ENCODE measurements around the gene MYH14. TPM values are rescaled to one million over a fixed set of nuclear protein-coding genes. Genes with fewer than 3 reads are reported as not detected.

MYH14 gene
- total RNA-seq, 1 donor from 2014 or later: 93.9 TPM

DNA sequence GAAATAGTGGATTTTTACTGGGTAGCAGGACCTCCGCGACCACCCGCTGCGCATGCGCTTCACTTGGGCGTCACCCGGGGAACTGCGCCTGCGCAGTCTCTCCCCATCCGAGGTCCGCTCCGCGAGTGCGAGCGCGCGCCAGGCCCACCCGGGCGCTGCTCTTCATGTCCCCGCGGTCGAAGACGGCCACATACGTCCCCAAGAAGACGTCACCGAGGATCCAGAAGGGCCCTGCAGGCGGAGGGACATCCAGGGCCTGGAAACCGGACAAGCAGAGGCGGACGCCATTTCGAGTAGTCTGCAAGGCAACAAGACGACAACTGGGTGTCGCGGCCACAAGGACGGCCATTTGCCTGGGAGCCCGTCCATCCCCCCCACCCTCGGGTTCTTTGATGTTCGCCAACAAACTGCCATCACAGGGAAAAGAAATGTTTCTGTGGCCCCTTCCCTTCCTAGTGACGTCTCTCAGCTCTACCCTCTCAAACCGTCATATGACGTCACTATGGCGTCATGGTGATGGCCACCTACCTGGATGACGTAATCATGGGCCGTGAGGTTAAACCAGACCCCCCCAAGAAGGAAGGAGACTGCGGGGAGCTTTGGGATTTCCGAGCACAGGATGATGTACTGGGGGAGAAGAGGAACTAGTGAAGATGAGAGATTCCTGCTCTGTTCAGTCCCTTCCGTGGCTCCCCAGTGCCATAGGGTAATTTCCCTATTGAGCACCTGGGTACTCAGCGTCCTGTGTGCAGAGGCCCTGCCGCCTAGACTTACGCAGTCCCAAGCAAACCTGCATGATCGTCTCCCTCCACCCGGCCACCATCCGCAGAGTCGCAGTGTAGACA lies 155.3 kb downstream of the MYH14 start:
- Mint-ChIP-seq H3K4me1 (ENCODE audit: unreplicated experiment) (no peaks in the 10 kb centered on the region), H3K9me3 (no peaks in the 10 kb centered on the region), H3K27me3 (no peaks in the 10 kb centered on the region), H3K36me3 (peaks cover 6% of the 10 kb centered on the region), H3K27ac (no peak overlapping the region), H3K4me3 (no peak overlapping the region)
- TF ChIP-seq CTCF (conservative IDR thresholded peaks at IDR 0.05): no peak
- DNase-seq (ENCODE audit: extremely low spot score, unreplicated experiment): no peak

- no peak for TF ChIP-seq CTCF (conservative IDR thresholded peaks at IDR 0.05)
- no peaks in the 10 kb centered on the region for H3K4me1 Mint-ChIP-seq (ENCODE audit: unreplicated experiment)
- H3K27ac Mint-ChIP-seq: no peak overlapping the region
- peaks cover 6% of the 10 kb centered on the region for H3K36me3 Mint-ChIP-seq
- DNase-seq (ENCODE audit: extremely low spot score, unreplicated experiment): no peak
- H3K27me3 Mint-ChIP-seq: no peaks in the 10 kb centered on the region
- no peaks in the 10 kb centered on the region for H3K9me3 Mint-ChIP-seq
- no peak overlapping the region for H3K4me3 Mint-ChIP-seq
These were observed 156.0 kb downstream of the MYH14 start for GRCh38 chr19:50359328-50359818.

Other genes with a start within 250 kb of the MYH14 start
- 0.27 and 0.36 TPM in 2 replicates for gene SIGLEC11, start 242.4 kb upstream of the MYH14 start, total RNA-seq (ENCODE audit: low replicate concordance)
- gene VRK3, start 178.2 kb upstream of the MYH14 start, total RNA-seq (ENCODE audit: low replicate concordance): 44.6 and 51.9 TPM in 2 replicates
- gene ZNF473, start 177.6 kb upstream of the MYH14 start, total RNA-seq (ENCODE audit: low replicate concordance): 13.4 and 14.3 TPM in 2 replicates
- gene IZUMO2, start 40.3 kb upstream of the MYH14 start, total RNA-seq (ENCODE audit: low replicate concordance): not detected in 2 replicates
- gene KCNC3, start 125.8 kb downstream of the MYH14 start, total RNA-seq (ENCODE audit: low replicate concordance): 9.5 and 11.2 TPM in 2 replicates
- 2.3 and 6.0 TPM in 2 replicates for gene NAPSA, start 162.0 kb downstream of the MYH14 start, total RNA-seq (ENCODE audit: low replicate concordance)
- gene NR1H2, start 172.8 kb downstream of the MYH14 start, total RNA-seq (ENCODE audit: low replicate concordance): 30.3 and 41.0 TPM in 2 replicates
- gene POLD1, start 180.7 kb downstream of the MYH14 start, total RNA-seq (ENCODE audit: low replicate concordance): 43.6 and 91.8 TPM in 2 replicates
- gene SPIB, start 215.3 kb downstream of the MYH14 start, total RNA-seq (ENCODE audit: low replicate concordance): 2.6 and 3.0 TPM in 2 replicates
- 0.12 TPM in 1 of 2 replicates, not detected in the other for gene MYBPC2, start 229.3 kb downstream of the MYH14 start, total RNA-seq (ENCODE audit: low replicate concordance)